HL-60 (cell line): ENCODE data around the gene TNPO1.

Source experiments
- POLR2AphosphoS5 ChIP-seq: IDR thresholded peaks from 2 replicates; pipeline ENCODE4 v1.6.1; 2012; ENCODE audit warnings: low read depth
- SPI1 ChIP-seq: IDR thresholded peaks from 2 replicates; pipeline ENCODE4 v1.6.1; 2012; ENCODE audit warnings: low read depth, mild to moderate bottlenecking, borderline replicate concordance
- TF ChIP-seq, protein P1 (sequence below): IDR thresholded peaks from one replicate; pipeline ENCODE4 v1.5.1; 2011; ENCODE audit warnings: low read length, control low read depth, inconsistent platforms; ENCODE audit not compliant: insufficient read depth
- TF ChIP-seq, protein P2 (sequence below): IDR thresholded peaks from 2 replicates; pipeline ENCODE4 v1.6.1; 2012; ENCODE audit warnings: low read depth; ENCODE audit not compliant: insufficient replicate concordance

DNA sequence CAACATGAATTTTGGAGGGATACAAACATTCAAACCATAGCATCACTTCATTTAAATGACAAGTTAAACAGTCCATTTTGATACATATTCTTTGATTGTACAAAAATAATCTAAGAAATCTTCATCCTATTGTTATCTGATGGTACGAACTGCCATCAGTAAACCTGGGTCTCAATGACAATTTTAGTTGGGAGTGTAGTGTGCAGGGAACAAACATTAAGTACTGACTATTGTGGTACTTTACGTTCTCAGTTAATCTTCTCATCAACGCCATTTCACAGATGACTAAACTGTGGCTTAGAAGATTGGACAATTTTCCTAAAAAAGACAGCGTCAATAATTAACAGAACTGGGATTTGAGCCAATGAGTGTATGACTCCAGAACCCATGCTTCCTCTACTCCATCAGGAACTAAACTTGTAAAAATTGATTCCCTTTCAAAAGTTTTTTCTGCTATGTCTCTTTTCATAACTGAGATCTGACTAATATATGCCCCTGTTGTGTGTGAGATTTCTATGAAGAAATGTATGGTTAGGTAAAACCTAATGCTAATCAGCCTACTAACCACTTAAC lies 21.1 kb downstream of the TNPO1 start:
- TF ChIP-seq, protein P1, sequence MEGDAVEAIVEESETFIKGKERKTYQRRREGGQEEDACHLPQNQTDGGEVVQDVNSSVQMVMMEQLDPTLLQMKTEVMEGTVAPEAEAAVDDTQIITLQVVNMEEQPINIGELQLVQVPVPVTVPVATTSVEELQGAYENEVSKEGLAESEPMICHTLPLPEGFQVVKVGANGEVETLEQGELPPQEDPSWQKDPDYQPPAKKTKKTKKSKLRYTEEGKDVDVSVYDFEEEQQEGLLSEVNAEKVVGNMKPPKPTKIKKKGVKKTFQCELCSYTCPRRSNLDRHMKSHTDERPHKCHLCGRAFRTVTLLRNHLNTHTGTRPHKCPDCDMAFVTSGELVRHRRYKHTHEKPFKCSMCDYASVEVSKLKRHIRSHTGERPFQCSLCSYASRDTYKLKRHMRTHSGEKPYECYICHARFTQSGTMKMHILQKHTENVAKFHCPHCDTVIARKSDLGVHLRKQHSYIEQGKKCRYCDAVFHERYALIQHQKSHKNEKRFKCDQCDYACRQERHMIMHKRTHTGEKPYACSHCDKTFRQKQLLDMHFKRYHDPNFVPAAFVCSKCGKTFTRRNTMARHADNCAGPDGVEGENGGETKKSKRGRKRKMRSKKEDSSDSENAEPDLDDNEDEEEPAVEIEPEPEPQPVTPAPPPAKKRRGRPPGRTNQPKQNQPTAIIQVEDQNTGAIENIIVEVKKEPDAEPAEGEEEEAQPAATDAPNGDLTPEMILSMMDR = no peak
- TF ChIP-seq POLR2AphosphoS5 (no peak), SPI1 (no peak)
- TF ChIP-seq, protein P2, sequence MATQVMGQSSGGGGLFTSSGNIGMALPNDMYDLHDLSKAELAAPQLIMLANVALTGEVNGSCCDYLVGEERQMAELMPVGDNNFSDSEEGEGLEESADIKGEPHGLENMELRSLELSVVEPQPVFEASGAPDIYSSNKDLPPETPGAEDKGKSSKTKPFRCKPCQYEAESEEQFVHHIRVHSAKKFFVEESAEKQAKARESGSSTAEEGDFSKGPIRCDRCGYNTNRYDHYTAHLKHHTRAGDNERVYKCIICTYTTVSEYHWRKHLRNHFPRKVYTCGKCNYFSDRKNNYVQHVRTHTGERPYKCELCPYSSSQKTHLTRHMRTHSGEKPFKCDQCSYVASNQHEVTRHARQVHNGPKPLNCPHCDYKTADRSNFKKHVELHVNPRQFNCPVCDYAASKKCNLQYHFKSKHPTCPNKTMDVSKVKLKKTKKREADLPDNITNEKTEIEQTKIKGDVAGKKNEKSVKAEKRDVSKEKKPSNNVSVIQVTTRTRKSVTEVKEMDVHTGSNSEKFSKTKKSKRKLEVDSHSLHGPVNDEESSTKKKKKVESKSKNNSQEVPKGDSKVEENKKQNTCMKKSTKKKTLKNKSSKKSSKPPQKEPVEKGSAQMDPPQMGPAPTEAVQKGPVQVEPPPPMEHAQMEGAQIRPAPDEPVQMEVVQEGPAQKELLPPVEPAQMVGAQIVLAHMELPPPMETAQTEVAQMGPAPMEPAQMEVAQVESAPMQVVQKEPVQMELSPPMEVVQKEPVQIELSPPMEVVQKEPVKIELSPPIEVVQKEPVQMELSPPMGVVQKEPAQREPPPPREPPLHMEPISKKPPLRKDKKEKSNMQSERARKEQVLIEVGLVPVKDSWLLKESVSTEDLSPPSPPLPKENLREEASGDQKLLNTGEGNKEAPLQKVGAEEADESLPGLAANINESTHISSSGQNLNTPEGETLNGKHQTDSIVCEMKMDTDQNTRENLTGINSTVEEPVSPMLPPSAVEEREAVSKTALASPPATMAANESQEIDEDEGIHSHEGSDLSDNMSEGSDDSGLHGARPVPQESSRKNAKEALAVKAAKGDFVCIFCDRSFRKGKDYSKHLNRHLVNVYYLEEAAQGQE = no peak
